HUES64 (cell line): ENCODE data around the gene ATG4D.
A peak's percentile ranks its signal among the peaks of the same experiment; 100 is the strongest.

Source experiments
- H3K27ac ChIP-seq: 2 replicates; pipeline ENCODE4 v1.7.0; 2013; ENCODE audit warnings: low read depth, low read length, inconsistent platforms
- H3K27me3 ChIP-seq: 2 replicates; pipeline ENCODE4 v1.6.1; 2013; ENCODE audit warnings: mild to moderate bottlenecking, low read length; ENCODE audit not compliant: insufficient read depth
- H3K36me3 ChIP-seq: 2 replicates; pipeline ENCODE4 v1.6.1; 2013; ENCODE audit warnings: mild to moderate bottlenecking, low read length; ENCODE audit not compliant: insufficient read depth
- H3K4me1 ChIP-seq: 2 replicates; pipeline ENCODE4 v1.6.1; 2013; ENCODE audit warnings: mild to moderate bottlenecking, low read length, moderate library complexity; ENCODE audit not compliant: insufficient read depth
- H3K4me3 ChIP-seq: 2 replicates; pipeline ENCODE4 v1.5.1; 2013; ENCODE audit warnings: mild to moderate bottlenecking, low read length, moderate library complexity
- H3K9ac ChIP-seq: 2 replicates; pipeline ENCODE4 v1.6.1; 2013; ENCODE audit warnings: mild to moderate bottlenecking, low read depth, low read length
- H3K9me3 ChIP-seq: 2 replicates; pipeline ENCODE4 v1.6.1; 2013; ENCODE audit warnings: low read depth, low read length; ENCODE audit not compliant: insufficient read depth
- WGBS: fragments of 150-250, 120-280 bp; methylation state at CpG from one replicate; pipeline ENCODE4 v1.1.7; 2013; ENCODE audit warnings: missing lambda C conversion rate; 5-methylcytosine and 5-hydroxymethylcytosine counted together

The ATG4D gene

DNA sequence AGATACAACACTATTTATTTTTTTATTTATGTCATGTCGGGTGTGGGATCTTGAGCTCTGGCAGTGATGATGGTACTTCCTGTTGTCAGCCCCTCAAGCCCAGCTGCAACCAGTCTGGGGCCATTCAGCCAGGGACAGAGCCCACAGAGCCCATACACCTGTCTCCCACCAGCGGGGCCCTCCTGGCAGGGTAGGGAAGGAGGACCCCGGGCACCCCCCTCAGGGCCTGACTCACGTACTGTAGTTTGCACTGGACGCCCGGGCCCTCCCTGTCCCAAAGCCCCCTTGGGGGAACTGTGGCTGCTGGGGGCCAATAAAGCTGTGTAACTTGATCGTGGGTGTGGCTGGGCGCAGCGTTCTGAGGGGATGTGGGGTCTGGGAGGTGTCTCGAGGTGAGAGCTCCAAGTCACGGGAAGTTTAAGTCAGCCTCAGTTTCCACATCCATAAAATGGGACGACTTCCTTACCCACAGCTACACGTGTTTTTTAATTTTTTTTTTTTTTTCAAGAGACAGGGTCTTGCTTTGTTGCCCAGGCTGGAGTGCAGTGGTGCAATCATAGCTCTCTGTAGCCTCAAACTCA, 9.5 kb downstream of the ATG4D start:
- Histone ChIP-seq H3K4me3 (no peak overlapping the region), H3K9ac (no peak overlapping the region), H3K27me3 (no peaks in the 10 kb centered on the region), H3K36me3 (peaks cover 83% of the 10 kb centered on the region), H3K27ac (no peak overlapping the region), H3K4me1 (no peaks in the 10 kb centered on the region), H3K9me3 (no peaks in the 10 kb centered on the region)
- WGBS, result 94% methylated on average over 13 of the region's 13 CpGs

DNA sequence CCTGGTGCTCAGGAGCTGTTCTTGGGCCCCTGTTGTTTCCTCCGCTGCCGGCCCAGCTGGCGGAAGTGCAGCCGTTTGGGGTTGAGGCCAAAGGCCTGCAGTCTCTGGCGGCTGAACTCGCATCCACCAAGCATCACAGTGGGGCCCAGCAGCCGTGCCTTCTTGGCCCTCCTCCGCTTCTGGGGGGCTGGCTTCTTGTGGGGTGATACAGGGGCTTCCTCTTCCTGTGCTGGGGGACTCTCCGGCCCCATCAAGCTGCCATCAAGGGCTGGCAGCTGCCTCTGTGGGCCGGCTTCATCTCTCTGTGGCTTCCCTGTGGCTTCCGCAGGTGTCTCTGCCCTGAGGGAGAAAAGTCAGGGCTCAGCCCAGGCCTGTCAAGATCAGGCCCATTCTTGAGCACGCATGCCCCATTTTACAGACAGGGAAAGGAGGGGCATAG, 10.3 kb downstream of the ATG4D start:
- Histone ChIP-seq H3K4me1 (no peaks in the 10 kb centered on the region), H3K9ac (no peak overlapping the region), H3K4me3 (no peak overlapping the region), H3K9me3 (no peaks in the 10 kb centered on the region), H3K27ac (no peak overlapping the region), H3K27me3 (no peaks in the 10 kb centered on the region), H3K36me3 (peaks cover 80% of the 10 kb centered on the region)
- 96% methylated on average over 12 of the region's 12 CpGs for WGBS

DNA sequence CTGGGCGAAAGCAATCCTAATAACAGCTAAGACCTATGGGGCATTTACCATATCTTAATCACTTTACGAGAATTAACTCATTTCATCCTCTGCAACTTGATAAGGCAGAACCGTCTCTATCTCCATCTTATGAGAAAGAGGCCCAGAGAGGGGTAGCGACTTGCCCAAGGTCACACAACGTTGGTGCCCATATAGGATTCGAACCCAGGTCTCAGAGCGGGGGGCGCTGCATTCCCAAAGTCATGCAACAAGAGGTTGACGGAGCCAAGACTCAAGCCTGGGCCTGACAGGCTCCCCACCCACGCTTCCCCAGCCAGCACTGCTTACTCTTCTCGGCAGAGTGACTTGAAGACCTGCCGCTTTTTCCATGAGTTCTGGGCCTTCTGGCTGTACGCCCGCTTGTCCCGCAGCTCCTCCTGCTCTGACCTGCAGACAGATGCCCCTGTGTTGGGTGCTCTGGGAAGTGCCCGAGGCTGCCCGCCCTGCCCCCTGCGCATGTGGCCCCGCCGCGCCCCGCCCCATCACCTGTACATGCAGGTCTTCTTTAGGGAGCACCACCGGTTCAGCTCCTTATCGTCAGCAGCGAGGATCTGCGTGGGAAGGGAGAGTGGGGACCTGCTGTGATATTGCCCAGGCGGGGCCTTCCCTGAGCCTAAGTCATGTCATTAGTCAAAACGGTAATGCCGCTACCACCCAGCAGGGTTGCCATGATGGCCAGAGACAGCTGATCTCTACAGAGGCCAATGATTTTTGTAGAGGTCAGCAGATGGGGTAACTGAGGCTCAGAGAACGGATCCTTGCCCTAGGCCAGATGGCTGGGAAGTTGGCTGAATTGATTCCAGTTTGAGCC, 11.3 kb downstream of the ATG4D start:
- H3K36me3 ChIP-seq, result peaks cover 83% of the 10 kb centered on the region
- no peaks in the 10 kb centered on the region for H3K27me3 ChIP-seq
- no peaks in the 10 kb centered on the region for H3K4me1 ChIP-seq
- H3K27ac ChIP-seq, result no peak overlapping the region
- WGBS, result 93% methylated on average over 30 of the region's 30 CpGs
- H3K4me3 ChIP-seq, result no peak overlapping the region
- H3K9ac ChIP-seq, result no peak overlapping the region
- H3K9me3 ChIP-seq, result no peaks in the 10 kb centered on the region

DNA sequence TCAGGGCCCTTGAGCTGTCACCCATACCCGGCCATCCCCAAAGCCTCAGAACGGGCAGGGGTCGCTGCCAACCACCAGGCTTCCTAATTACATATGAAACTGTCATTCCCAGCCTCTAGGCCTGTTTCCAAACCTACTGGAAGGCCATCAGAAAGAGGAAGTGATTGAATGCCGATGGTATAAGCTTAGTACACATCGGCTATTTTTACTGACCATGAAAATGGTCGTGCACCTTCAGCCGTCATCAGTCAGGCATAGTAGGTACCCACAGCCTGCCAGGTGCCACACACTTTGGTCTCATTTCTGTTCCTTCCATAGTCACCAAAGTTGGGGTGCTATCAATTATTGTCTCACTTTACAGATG, 11.9 kb downstream of the ATG4D start:
- Histone ChIP-seq H3K27me3 (no peaks in the 10 kb centered on the region), H3K4me1 (no peaks in the 10 kb centered on the region), H3K27ac (no peak overlapping the region), H3K4me3 (no peak overlapping the region), H3K9me3 (no peaks in the 10 kb centered on the region), H3K9ac (no peak overlapping the region), H3K36me3 (peaks cover 86% of the 10 kb centered on the region)
- WGBS, result 93% methylated on average over 7 of the region's 7 CpGs

DNA sequence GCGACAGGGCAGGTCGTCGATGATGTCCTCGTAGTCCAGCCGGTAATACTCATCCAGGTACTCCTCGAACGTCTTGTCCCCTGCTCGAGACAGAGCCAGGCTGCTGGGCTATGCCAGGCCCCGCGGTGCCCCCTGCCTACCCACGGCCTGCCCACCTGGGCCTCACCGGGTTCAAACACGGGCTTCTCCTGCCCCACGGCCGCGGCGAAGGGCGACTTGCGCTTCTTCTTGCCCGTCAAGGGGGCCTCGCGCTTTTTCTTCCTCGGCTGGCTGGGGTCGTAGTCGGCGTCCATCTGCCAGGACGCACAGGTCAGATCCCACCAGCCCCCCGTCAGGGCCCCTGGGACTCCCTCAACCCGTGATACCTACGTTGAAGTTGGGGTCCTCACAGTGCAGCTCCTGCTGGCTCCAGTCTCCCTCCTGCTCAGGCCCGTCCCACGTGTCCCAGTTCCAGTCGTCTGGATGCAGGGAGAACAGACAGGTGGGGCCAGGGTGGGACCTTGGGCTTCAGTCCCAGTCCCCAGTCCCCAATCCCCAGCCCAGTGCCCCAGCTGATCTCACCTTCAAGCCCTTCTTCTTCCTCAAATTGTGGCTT, 14.0 kb downstream of the ATG4D start:
- no peaks in the 10 kb centered on the region for H3K4me1 ChIP-seq

DNA sequence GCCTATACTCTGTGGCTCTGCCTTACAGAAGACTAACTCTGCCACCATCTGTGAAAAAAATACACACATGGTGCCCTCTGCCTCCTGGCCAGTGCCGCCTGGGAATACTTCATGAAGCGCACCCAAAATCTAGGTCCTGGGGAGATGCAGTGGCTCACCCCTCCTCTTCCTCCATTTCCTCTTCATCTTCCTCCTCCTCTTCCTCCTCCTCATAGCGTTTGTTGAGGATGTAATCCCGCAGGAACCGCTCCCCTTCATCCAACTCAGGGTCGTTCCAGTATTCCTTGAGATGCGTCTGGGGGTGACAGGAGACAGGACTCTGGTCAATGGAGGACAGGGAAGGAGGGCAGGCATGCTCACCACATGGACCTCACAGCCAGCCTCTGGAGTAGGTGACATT, 16.4 kb downstream of the ATG4D start:
- 97% methylated on average over 7 of the region's 7 CpGs for WGBS
- Histone ChIP-seq H3K9ac (no peak overlapping the region), H3K9me3 (no peaks in the 10 kb centered on the region), H3K27me3 (no peaks in the 10 kb centered on the region), H3K4me3 (no peak overlapping the region), H3K27ac (no peak overlapping the region), H3K4me1 (no peaks in the 10 kb centered on the region), H3K36me3 (peaks cover 78% of the 10 kb centered on the region)

More for the DNA sequence above, 14.0 kb downstream of the ATG4D start:
- no peaks in the 10 kb centered on the region for H3K9me3 ChIP-seq
- H3K27ac ChIP-seq, result no peak overlapping the region
- no peaks in the 10 kb centered on the region for H3K27me3 ChIP-seq
- WGBS, result 96% methylated on average over 33 of the region's 33 CpGs
- H3K4me3 ChIP-seq, result no peak overlapping the region
- H3K36me3 ChIP-seq, result peaks cover 92% of the 10 kb centered on the region
- no peak overlapping the region for H3K9ac ChIP-seq

DNA sequence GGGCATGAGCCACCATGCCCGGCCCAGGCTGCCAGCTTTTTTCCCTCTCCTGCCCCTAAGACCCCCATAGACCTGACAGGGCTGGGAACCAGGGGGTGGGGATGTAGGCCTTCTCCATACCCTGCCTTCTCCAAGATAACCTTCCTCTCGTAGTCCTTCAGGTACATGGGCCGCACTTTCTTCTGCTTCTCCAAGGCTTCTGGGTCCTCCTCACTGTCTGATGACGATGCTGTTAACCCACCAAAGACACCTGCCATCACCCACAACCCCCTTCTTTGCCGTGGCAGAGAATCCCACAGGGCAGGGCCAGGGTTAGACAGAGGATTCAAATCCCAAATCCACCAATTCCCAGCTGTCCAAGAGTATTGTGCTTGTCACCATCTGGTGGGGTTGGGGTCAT, 18.9 kb downstream of the ATG4D start:
- peaks cover 54% of the 10 kb centered on the region for H3K36me3 ChIP-seq
- H3K9ac ChIP-seq, result no peak overlapping the region
- 95% methylated on average over 5 of the region's 5 CpGs for WGBS
- 0 out of 2 replicates have a peak, but pooled peaks cover 7% of the 10 kb centered on the region for H3K4me1 ChIP-seq
- no peak overlapping the region for H3K4me3 ChIP-seq
- H3K9me3 ChIP-seq, result no peaks in the 10 kb centered on the region
- H3K27me3 ChIP-seq, result peaks cover 14% of the 10 kb centered on the region
- H3K27ac ChIP-seq, result no peak overlapping the region

DNA sequence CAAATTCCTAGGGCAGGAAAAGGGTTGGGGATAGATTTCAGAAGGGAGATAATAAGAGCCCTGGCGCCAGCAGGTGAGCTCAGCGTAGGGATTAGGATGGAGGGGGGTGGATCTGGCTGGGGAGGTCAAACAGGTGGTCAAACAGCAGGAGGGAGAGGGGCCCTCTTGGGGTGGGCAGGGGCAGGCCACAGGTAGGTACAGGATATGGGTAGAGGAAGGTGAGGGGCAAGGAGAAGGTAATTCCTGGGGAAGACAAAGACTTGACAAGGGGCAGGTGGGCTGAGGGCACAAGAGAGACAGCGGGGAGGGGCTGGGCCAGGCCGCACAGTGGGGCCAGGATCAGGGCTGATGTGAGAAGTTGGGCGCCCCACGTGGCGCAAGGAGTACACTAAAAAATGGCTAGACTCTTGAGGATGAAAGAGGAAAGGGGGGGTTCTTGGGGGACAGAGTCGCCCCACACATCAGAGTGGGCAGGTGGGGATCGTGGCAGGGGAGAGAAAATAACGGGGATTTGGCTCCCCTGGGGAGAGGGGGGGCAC, 21.4 kb downstream of the ATG4D start:
- 10% methylated on average over 10 of the region's 10 CpGs for WGBS
- Histone ChIP-seq H3K4me1 (0 out of 2 replicates have a peak, but pooled peaks cover 12% of the 10 kb centered on the region), H3K9me3 (no peaks in the 10 kb centered on the region), H3K4me3 (peak overlapping the region; percentile 89), H3K36me3 (peaks cover 32% of the 10 kb centered on the region), H3K27ac (peak overlapping the region; percentile 93), H3K27me3 (peaks cover 22% of the 10 kb centered on the region), H3K9ac (peak overlapping the region; percentile 91)

DNA sequence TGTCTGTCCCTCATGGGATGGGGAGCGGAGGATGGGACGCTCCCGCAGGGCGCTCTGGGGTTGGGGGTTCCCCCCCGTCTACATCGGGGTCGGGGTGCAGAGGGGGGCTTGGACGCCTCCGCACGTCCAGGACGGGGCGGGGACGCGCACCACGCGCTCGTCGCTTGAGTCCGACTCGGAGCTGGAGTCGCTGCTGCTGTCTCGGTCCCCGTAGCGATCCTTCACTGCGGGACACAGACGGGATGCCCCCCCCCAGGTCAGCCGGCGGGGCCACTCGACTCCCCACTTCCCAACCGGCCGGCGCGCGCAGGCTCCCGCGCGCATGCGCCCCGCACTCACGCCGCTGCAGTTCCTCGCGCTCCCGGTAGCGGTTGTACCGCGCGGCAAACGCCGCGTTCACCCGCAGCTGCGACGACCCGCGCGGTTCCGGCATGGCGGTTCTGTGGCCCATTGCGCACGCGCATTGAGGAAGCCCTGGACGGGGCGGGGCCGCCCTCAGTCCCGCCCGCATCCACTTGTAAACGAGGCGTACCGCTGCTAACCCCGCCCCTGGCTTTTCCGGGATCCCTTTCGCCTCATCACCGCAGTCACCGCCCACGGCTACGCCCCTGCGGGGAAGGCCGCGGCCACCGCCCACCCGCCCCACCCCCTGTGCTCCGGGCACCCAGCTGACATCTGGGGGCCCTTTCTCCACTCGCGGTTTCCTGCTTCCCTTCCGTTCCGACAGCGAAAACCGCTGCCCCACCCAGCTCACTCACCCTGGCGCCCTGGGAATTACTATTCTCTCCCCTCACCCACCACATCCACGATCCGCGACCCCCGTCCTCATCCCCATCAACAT, 22.1 kb downstream of the ATG4D start, which contains the start of gene KRI1:
Gene KRI1 (minus strand): TSS at position 444 of the 841 bp plus-strand sequence. CDS start 11 bp downstream, at position 433.
- Histone ChIP-seq H3K9me3 (no peaks in the 10 kb centered on the region), H3K9ac (peak within 1 kb of the TSS; percentile 91), H3K4me1 (0 out of 2 replicates have a peak, but pooled peaks cover 12% of the 10 kb centered on the region), H3K36me3 (peaks cover 26% of the 10 kb centered on the region), H3K27ac (peak within 1 kb of the TSS; percentile 93), H3K4me3 (peak within 1 kb of the TSS; percentile 89), H3K27me3 (peaks cover 22% of the 10 kb centered on the region)
- under 1% methylated on average over 94 of the region's 94 CpGs for WGBS

DNA sequence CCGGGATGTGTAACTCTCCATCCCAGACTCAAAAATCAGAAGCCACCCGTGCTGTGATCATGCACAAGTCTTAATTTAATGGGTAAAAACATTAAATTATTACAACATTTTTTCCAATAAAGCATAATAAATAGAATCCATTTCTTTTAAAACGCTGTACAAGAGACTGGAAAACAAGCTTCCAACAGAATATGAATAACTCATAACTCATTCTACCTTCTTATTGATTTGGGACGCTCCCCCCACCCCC, 22.6 kb downstream of the ATG4D start:
- H3K9ac ChIP-seq, result no peak overlapping the region
- peak overlapping the region; percentile 89 for H3K4me3 ChIP-seq
- H3K27ac ChIP-seq, result no peak overlapping the region
- H3K9me3 ChIP-seq, result no peaks in the 10 kb centered on the region
- 29% methylated on average over 4 of the region's 4 CpGs for WGBS
- peaks cover 22% of the 10 kb centered on the region for H3K27me3 ChIP-seq
- H3K36me3 ChIP-seq, result peaks cover 20% of the 10 kb centered on the region
- 0 out of 2 replicates have a peak, but pooled peaks cover 12% of the 10 kb centered on the region for H3K4me1 ChIP-seq
